Esophagus squamous epithelium (tissue), 4 donors: ENCODE data around the gene TCF4.

Source experiments
- CTCF ChIP-seq, 6 experiments: fragments of 450-650 bp in 4 of 6; fragments of 200-600 bp in 2 of 6; sonication (generic) in 2 of 6; IDR thresholded peaks; one replicate each; pipeline ENCODE4 v1.5.1; 2016 to 2019; ENCODE audit warnings: antibody characterized with exemption in 6 of 6, mild to moderate bottlenecking in 4 of 6, moderate library complexity in 4 of 6
- POLR2A ChIP-seq, 4 donors: fragments of 450-650 bp; IDR thresholded peaks; one replicate each; pipeline ENCODE4 v1.6.1; 2017; ENCODE audit warnings: antibody characterized with exemption in 4 of 4, mild to moderate bottlenecking in 4 of 4, moderate library complexity in 3 of 4

- TF ChIP-seq CTCF (IDR thresholded peaks at IDR 0.05) (no peak), POLR2A (IDR thresholded peaks at IDR 0.05) (no peak)
Measured at GRCh38 chr18:55390898-55391297, 197.1 kb downstream of the TCF4 start.
